Astrocyte (in vitro differentiated cells and primary cell): Measurements from ENCODE around the gene R3HCC1L. TPM values are rescaled to one million over a fixed set of nuclear protein-coding genes. Genes with fewer than 3 reads are reported as not detected.

Experiments
- DNase-seq: peaks from one replicate; pipeline ENCODE4 v3.0.0-alpha.2; 2010; ENCODE audit warnings: low read depth
- FAIRE-seq: peaks from 2 replicates; lab custom pipeline; 2011; peaks lifted over from hg19 to GRCh38; lab: Jason Lieb, UNC
- H2AFZ ChIP-seq: 2 replicates; pipeline ENCODE4 v1.6.0; 2012; ENCODE audit warnings: low read depth, low read length, inconsistent platforms
- H3K27ac ChIP-seq: 2 replicates; pipeline ENCODE4 v1.5.1; 2011; ENCODE audit warnings: low read depth, low read length, inconsistent platforms
- H3K27me3 ChIP-seq: 2 replicates; pipeline ENCODE4 v1.6.0; 2011; ENCODE audit warnings: low read length, inconsistent platforms; ENCODE audit not compliant: insufficient read depth
- H3K36me3 ChIP-seq: 2 replicates; pipeline ENCODE4 v1.5.1; 2011; ENCODE audit warnings: low read length, inconsistent platforms; ENCODE audit not compliant: insufficient read depth
- H3K4me1 ChIP-seq: 2 replicates; pipeline ENCODE4 v1.5.1; 2011; ENCODE audit warnings: low read length, inconsistent platforms; ENCODE audit not compliant: insufficient read depth
- H3K4me2 ChIP-seq: 2 replicates; pipeline ENCODE4 v1.6.0; 2012; ENCODE audit warnings: low read length, inconsistent platforms
- H3K4me3 ChIP-seq: 2 replicates; pipeline ENCODE4 v1.5.1; 2011; ENCODE audit warnings: low read depth, mild to moderate bottlenecking, low read length, inconsistent platforms; ENCODE audit not compliant: insufficient read depth
- H3K79me2 ChIP-seq: 2 replicates; pipeline ENCODE4 v1.6.0; 2012; ENCODE audit warnings: mild to moderate bottlenecking, low read length, inconsistent platforms; ENCODE audit not compliant: insufficient read depth
- H3K9ac ChIP-seq: 2 replicates; pipeline ENCODE4 v1.6.0; 2012; ENCODE audit warnings: mild to moderate bottlenecking, low read length, inconsistent platforms
- H3K9me3 ChIP-seq: 2 replicates; pipeline ENCODE4 v1.5.1; 2012; ENCODE audit warnings: low read depth, mild to moderate bottlenecking, low read length, inconsistent platforms; ENCODE audit not compliant: insufficient read depth
- H4K20me1 ChIP-seq: 2 replicates; pipeline ENCODE4 v1.6.0; 2012; ENCODE audit warnings: low read length, inconsistent platforms; ENCODE audit not compliant: insufficient read depth
- H3K27ac Mint-ChIP-seq: one replicate; pipeline ENCODE4 v1.8.0; 2021; ENCODE audit warnings: mild to moderate bottlenecking, mixed read lengths; ENCODE audit not compliant: unreplicated experiment
- H3K27me3 Mint-ChIP-seq: one replicate; pipeline ENCODE4 v1.8.0; 2021; ENCODE audit warnings: low read depth, mixed read lengths; ENCODE audit not compliant: unreplicated experiment
- H3K36me3 Mint-ChIP-seq: one replicate; pipeline ENCODE4 v1.8.0; 2021; ENCODE audit warnings: low read depth, mixed read lengths; ENCODE audit not compliant: unreplicated experiment
- H3K4me1 Mint-ChIP-seq: one replicate; pipeline ENCODE4 v1.8.0; 2021; ENCODE audit warnings: low read depth, mixed read lengths; ENCODE audit not compliant: unreplicated experiment
- H3K4me3 Mint-ChIP-seq: one replicate; pipeline ENCODE4 v1.8.0; 2021; ENCODE audit warnings: mild to moderate bottlenecking, moderate library complexity, mixed read lengths; ENCODE audit not compliant: unreplicated experiment
- H3K9me3 Mint-ChIP-seq: one replicate; pipeline ENCODE4 v1.8.0; 2021; ENCODE audit warnings: mild to moderate bottlenecking, mixed read lengths; ENCODE audit not compliant: unreplicated experiment
- EZH2 ChIP-seq: IDR thresholded peaks from 2 replicates; pipeline ENCODE4 v1.6.1; 2012; ENCODE audit warnings: mild to moderate bottlenecking, low read length, inconsistent platforms; ENCODE audit not compliant: insufficient read depth
- total RNA-seq: library from RNA; stranded (reverse); gene quantifications from 2 replicates; pipeline ENCODE4 v1.2.1, GENCODE V29; 2021
- TF ChIP-seq, protein P1 (sequence below): IDR thresholded peaks from 2 replicates; pipeline ENCODE4 v1.5.1; 2011; ENCODE audit warnings: low read depth, mild to moderate bottlenecking, inconsistent platforms, low read length, moderate library complexity; ENCODE audit not compliant: insufficient read depth

Gene R3HCC1L
- total RNA-seq, 1 donor from 2014 or later, result 19.9 TPM

DNA sequence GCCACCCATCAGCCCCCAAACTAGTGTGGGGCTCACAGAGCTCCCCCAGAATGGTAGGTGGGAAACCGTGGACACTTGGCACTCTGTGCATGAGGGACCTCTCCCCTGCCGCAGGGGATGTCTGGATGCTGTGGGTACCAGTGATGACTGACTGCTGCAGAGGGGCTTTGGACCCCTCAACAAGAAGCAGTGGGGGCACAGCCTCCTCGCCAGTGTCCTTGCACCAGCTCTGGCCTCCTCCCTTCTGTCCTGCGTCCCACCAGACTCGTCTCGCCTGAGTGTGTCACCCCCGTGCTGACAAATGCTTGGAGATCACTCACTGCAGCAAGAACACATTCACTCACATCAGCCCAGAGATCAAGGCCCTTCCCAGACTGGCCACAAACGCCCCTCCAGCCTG is 37.3 kb upstream of the R3HCC1L start:
- H3K27me3 ChIP-seq, result no peaks in the 10 kb centered on the region
- H3K79me2 ChIP-seq, result no peaks in the 10 kb centered on the region
- H2AFZ ChIP-seq, result no peak overlapping the region
- no peaks in the 10 kb centered on the region for H3K4me1 ChIP-seq
- DNase-seq (no peak), FAIRE-seq (no peak)
- H3K36me3 ChIP-seq, result no peaks in the 10 kb centered on the region
- no peak overlapping the region for H3K27ac ChIP-seq
- H3K4me2 ChIP-seq, result no peak overlapping the region
- TF ChIP-seq EZH2, result no peak
- TF ChIP-seq, protein P1, sequence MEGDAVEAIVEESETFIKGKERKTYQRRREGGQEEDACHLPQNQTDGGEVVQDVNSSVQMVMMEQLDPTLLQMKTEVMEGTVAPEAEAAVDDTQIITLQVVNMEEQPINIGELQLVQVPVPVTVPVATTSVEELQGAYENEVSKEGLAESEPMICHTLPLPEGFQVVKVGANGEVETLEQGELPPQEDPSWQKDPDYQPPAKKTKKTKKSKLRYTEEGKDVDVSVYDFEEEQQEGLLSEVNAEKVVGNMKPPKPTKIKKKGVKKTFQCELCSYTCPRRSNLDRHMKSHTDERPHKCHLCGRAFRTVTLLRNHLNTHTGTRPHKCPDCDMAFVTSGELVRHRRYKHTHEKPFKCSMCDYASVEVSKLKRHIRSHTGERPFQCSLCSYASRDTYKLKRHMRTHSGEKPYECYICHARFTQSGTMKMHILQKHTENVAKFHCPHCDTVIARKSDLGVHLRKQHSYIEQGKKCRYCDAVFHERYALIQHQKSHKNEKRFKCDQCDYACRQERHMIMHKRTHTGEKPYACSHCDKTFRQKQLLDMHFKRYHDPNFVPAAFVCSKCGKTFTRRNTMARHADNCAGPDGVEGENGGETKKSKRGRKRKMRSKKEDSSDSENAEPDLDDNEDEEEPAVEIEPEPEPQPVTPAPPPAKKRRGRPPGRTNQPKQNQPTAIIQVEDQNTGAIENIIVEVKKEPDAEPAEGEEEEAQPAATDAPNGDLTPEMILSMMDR, result no peak
- H3K4me1 Mint-ChIP-seq, result no peaks in the 10 kb centered on the region
- no peaks in the 10 kb centered on the region for H3K9me3 Mint-ChIP-seq
- H3K9me3 ChIP-seq, result no peaks in the 10 kb centered on the region
- H3K27ac Mint-ChIP-seq, result no peak overlapping the region
- H4K20me1 ChIP-seq, result no peaks in the 10 kb centered on the region
- no peak overlapping the region for H3K4me3 ChIP-seq
- H3K36me3 Mint-ChIP-seq, result peaks cover 2% of the 10 kb centered on the region
- no peak overlapping the region for H3K9ac ChIP-seq
- H3K27me3 Mint-ChIP-seq, result peaks cover 30% of the 10 kb centered on the region
- H3K4me3 Mint-ChIP-seq, result no peak overlapping the region

DNA sequence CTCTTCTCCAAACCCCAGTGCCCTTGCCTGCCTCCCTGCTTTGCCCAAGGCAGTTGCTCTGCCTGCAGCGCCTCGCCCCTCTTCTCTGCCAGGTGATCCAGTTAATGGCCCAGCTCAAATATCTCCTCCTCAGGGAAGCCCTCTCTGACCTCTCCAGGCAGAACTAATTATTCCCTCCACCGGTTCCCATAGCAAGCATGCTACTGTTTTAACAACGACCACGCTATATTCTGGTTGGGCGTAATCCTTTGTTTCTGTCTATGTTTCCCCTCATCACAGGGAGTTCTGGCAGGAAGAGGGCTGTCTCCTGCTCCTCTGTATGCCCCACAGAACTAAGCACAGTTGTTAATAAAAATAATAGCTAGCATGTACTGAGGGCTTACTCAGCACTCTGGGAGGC is 36.8 kb upstream of the R3HCC1L start:
- no peaks in the 10 kb centered on the region for H4K20me1 ChIP-seq
- FAIRE-seq (no peak), DNase-seq (no peak)
- H3K4me3 Mint-ChIP-seq, result no peak overlapping the region
- H3K9me3 ChIP-seq, result no peaks in the 10 kb centered on the region
- H2AFZ ChIP-seq, result no peak overlapping the region
- no peak overlapping the region for H3K27ac ChIP-seq
- no peak overlapping the region for H3K9ac ChIP-seq
- no peaks in the 10 kb centered on the region for H3K4me1 Mint-ChIP-seq
- no peaks in the 10 kb centered on the region for H3K4me1 ChIP-seq
- H3K79me2 ChIP-seq, result no peaks in the 10 kb centered on the region
- H3K27ac Mint-ChIP-seq, result no peak overlapping the region
- no peaks in the 10 kb centered on the region for H3K9me3 Mint-ChIP-seq
- H3K36me3 Mint-ChIP-seq, result peaks cover 2% of the 10 kb centered on the region
- H3K27me3 ChIP-seq, result no peaks in the 10 kb centered on the region
- H3K36me3 ChIP-seq, result no peaks in the 10 kb centered on the region
- no peak overlapping the region for H3K4me2 ChIP-seq
- peaks cover 30% of the 10 kb centered on the region for H3K27me3 Mint-ChIP-seq
- TF ChIP-seq, protein P1, result no peak
- no peak for TF ChIP-seq EZH2
- no peak overlapping the region for H3K4me3 ChIP-seq

DNA sequence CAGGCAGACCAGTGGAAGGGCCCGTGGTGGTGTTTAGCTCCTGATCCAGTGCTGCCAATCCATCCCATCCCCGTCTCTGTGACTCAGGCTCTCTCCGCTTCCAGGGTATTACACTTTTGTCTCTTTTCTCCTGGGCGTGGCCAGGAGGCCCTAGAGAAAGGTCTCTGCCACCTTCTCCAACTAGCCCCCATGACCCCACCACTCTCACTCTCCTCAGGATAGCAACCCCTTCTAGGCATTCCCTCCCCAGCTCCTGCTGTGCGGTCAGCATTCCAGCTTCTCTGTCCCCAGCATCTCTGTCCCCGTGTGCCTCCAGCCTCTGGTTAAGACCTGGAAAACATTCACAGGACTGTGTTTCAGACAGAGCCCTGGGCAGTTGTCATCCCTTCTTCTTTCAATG is 36.2 kb upstream of the R3HCC1L start:
- no peaks in the 10 kb centered on the region for H3K79me2 ChIP-seq
- H3K4me2 ChIP-seq, result no peak overlapping the region
- H2AFZ ChIP-seq, result no peak overlapping the region
- Mint-ChIP-seq H3K9me3 (no peaks in the 10 kb centered on the region), H3K36me3 (peaks cover 2% of the 10 kb centered on the region), H3K4me3 (no peak overlapping the region), H3K27ac (no peak overlapping the region), H3K27me3 (peaks cover 30% of the 10 kb centered on the region), H3K4me1 (no peaks in the 10 kb centered on the region)
- TF ChIP-seq EZH2, result no peak
- TF ChIP-seq, protein P1, result no peak
- no peak overlapping the region for H3K9ac ChIP-seq
- FAIRE-seq (no peak), DNase-seq (no peak)
- no peaks in the 10 kb centered on the region for H3K9me3 ChIP-seq
- H4K20me1 ChIP-seq, result no peaks in the 10 kb centered on the region
- no peaks in the 10 kb centered on the region for H3K27me3 ChIP-seq
- no peaks in the 10 kb centered on the region for H3K4me1 ChIP-seq
- no peak overlapping the region for H3K27ac ChIP-seq
- no peaks in the 10 kb centered on the region for H3K36me3 ChIP-seq
- H3K4me3 ChIP-seq, result no peak overlapping the region
